HG02870 (cell line): ENCODE results near the gene ZBTB43.
"Not testable (repeated sequence)": the region's sequence is repeated elsewhere in the genome, so short reads cannot be mapped to it uniquely, and the experiment has no call there.

Experiments
- ATAC-seq: cut with Tn5 transposase; IDR thresholded peaks from one replicate; pipeline ENCODE4 v1.9.1; 2021; ENCODE audit warnings: mild to moderate bottlenecking, moderate library complexity; ENCODE audit not compliant: unreplicated experiment

Gene ZBTB43

GRCh38 chr9:126790561-126790960 lies 14.3 kb upstream of the ZBTB43 start:
- ATAC-seq, result no peak

GRCh38 chr9:126791406-126792230 lies 13.2 kb upstream of the ZBTB43 start:
- no peak for ATAC-seq

DNA sequence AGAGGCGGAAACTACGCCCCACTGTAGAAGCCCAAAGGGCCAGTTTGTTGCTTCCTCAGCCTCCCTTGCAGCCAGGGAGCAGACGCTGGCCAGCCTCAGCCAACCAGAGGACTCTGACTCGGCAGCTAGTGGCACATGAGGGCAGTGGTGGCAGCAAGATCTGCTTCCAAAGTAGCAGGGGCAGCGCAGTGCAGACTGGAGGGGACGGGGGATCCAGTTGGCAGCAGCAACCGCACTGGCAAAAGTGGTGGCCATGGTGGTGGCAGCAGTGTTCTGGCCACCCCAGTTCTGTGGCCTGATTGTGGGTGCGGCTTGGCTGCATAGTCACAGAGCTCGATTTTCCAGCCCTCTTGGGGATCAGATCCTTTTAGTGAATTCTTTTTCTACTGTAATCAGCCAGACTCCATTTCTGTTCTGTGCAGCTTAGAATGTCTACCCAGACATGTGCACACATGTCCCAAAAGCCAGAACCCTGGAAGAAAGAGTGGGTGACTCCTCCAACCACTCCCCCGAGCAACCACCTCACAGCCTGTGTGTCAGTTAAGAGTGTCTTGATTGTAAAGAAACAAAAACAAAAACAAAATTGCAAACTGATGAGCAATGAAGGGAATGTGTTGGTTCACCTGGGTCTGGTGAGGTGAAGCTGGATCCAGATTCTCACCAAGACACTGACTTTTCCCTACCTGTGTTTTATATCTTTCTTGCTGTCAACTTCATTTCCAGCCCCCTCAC lies 11.0 kb upstream of the ZBTB43 start:
- ATAC-seq, result no peak

GRCh38 chr9:126794441-126794840 lies 10.4 kb upstream of the ZBTB43 start:
- ATAC-seq, result no peak

- no peak for ATAC-seq
Measured at GRCh38 chr9:126796758-126797157, 8.1 kb upstream of the ZBTB43 start.

GRCh38 chr9:126797903-126798302 lies 6.9 kb upstream of the ZBTB43 start:
- ATAC-seq, result no peak

DNA sequence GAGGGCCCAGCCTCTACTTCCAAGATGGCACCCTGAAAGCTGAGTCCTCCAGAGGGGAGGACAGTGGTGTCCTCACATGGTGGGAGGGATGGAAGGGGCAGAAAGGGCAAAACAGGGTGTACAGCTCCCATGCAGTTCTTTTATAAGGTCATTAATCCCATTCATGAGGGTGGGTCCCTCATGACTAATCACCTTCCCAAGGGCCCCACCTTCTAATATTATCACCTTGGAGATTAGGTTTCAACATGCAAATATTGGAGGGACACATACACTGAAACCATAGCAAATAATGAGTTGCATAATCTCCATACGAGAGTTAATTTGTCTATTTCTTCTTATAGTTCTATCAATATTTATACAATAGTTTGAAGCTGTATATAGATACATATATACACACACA lies 5.8 kb upstream of the ZBTB43 start:
- ATAC-seq, result no peak

- no peak for ATAC-seq
Measured at GRCh38 chr9:126802318-126803059, 2.4 kb upstream of the ZBTB43 start.

- ATAC-seq, result no peak
Measured at GRCh38 chr9:126804198-126804695, 593 bp upstream of the ZBTB43 start.

DNA sequence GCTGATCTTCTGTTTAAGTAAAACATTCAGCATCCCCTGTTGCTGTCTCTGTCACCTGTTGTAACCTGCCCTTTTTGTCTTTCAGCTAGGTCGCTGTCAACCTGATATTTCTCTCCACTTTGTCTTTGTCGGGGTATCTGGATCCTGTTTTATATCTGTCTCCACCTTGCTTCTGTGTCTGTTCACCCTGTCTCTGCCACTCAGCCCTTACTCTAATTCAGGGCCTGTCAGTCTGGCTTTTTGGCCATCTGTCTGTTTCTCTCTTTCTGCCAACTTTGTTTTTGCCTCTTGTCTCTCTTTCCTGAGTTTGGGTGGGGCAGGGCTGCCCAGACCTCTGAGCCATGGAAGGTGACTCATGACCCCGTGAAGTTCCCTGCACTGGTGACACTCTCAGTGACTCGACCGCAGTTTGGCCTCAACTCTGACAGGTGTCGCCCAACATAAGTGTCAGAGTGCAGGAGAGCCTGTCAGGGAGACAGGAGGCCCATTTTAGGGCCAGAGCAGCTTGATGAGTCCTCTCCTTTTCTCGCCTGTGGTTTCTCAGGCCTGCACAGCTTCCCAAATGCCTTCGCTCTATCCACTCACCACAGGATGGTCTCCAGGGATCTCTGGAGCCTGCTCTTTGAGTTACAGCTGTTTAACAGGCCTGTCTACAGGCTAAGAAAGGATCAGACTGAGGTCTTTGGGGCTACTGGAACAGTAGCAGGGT lies 868 bp downstream of the ZBTB43 start:
- ATAC-seq, result peak; percentile 68

- no peak for ATAC-seq
Measured at GRCh38 chr9:126806336-126806735, 1.5 kb downstream of the ZBTB43 start.

DNA sequence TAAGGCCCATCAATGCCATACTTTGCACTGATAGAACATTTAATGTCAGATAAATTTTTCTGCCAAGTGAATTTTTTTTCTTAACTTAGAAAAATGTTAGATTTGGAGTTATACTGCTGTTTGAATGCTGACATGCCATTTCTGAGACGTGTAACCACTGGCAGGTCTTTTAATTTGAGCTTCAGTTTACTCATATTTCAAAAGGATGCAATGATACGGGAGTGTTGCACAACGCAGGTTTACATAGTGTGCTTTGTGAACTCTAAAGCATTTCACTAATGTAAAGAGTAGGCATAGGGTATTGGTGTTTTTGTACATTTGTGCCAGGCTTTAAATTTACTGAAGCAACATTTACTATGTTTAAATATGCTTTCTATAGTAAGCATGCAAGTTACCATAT lies 4.2 kb downstream of the ZBTB43 start:
- ATAC-seq, result no peak

DNA sequence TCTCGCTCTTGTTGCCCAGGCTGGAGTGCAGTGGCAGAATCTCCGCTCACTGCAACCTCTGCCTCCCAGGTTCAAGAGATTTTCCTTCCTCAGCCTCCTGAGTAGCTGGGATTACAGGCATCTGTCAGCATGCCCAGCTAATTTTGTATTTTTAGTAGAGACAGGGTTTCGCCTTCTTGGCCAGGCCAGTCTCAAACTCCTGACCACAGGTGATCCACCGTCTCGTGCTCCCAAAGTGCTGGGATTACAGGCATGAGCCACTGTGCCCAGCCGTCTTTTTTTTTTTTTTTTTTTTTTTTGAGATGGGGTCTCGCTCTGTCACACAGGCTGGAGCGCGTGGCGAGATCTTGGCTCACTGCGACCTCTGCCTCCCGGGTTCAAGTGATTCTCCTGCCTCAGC lies 5.4 kb downstream of the ZBTB43 start:
- not testable (repeated sequence) for ATAC-seq

DNA sequence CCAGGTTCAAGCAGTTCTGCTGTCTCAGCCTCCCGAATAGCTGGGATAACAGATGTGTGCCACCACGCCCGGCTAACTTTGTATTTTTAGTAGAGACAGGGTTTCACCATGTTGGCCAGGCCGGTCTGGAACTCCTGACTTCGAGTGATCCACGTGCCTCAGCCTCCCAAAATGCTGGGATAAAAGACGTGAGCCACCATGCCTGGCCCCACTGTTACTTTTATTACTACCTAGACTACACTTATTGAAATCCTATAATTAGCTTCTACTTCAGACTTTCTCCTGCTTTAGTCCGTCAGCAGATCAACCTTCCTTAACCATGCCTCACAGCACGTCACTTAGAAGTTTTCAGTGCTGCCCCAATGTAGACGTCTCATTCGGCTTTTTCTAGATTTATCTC lies 8.2 kb downstream of the ZBTB43 start:
- no peak for ATAC-seq

DNA sequence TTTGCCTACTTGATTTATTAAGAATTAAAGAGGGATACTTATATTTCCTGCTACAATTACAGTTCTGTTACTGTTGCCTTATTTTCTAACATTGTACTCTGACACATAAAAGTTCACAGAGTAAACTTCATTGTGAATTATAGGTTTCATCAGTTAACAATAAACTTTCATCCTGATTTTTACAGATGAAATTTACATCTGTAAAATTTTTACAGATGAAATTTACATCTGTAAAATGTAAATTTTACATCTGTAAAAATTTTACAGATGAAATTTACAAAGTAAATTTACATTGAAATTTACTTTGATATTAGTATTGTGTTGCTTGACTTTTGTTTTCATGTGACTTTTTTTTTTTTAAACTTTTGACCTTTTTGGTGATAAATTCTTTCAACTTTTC lies 9.3 kb downstream of the ZBTB43 start:
- no peak for ATAC-seq

DNA sequence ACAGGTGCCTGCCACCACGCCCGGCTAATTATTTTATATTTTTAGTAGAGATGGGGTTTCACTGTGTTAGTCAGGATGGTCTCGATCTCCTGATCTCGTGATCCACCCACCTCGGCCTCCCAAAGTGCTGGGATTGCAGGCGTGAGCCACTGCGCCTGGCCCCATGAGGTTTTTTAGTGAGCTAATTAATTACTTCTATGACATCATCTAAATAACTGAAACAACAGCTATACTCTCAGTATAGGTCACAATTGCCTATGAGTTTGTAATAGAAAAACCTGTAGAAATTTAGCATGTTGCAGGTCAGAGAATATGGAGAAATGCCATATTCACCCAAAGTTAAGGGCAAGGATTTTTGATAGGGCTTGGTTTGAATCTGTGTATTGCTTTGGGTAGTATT lies 12.8 kb downstream of the ZBTB43 start:
- ATAC-seq, result not testable (repeated sequence)

DNA sequence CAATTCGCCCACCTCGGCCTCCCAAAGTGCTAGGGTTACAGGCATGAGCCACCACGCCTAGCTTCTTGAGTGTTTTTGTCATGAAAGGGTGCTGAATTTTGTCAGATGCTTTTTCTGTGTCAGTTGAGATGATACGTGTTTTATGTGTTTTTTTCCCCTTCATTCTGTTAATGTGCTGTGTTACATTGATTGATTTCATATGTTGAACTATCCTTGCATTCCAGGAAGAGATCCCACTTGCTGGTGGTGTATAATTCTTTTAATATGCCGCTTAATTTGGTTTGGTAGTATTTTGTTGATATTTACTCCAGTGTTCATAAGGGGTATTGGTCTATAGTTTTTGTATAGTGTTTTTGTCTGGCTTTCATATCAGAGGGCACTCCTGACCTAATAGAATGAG lies 13.6 kb downstream of the ZBTB43 start:
- ATAC-seq, result no peak

- ATAC-seq, result no peak
Measured at GRCh38 chr9:126819482-126819881, 14.6 kb downstream of the ZBTB43 start.

- ATAC-seq, result no peak
Measured at GRCh38 chr9:126822278-126822677, 17.4 kb downstream of the ZBTB43 start.

GRCh38 chr9:126822873-126823272 lies 18.0 kb downstream of the ZBTB43 start:
- no peak for ATAC-seq

- not testable (repeated sequence) for ATAC-seq
Measured at GRCh38 chr9:126824052-126824451, 19.2 kb downstream of the ZBTB43 start.
